ENCODE results near the gene BUD31.
A peak's percentile ranks its signal among the peaks of the same experiment; 100 is the strongest.

Gene BUD31

GRCh38 chr7:99433158-99433557 lies 24.4 kb downstream of the BUD31 start:
- DNase-seq (ENCODE audit: low read depth), result no peak

- DNase-seq (ENCODE audit: low read depth), result no peak
These were observed 29.3 kb downstream of the BUD31 start for GRCh38 chr7:99437946-99438572.

GRCh38 chr7:99438573-99439480 lies 30.1 kb downstream of the BUD31 start, which contains the start of the genes CPSF4 and PTCD1:
Gene CPSF4, plus strand, starts transcription at chr7:99438943. Its CDS starts 140 bp downstream, at chr7:99439083.
Gene PTCD1, minus strand, starts transcription at chr7:99438798. Its CDS starts 3,556 bp downstream, at chr7:99435242.
- DNase-seq (ENCODE audit: low read depth), result peak; percentile 80

GRCh38 chr7:99440195-99440594 lies 31.4 kb downstream of the BUD31 start:
- no peak for DNase-seq (ENCODE audit: low read depth)

GRCh38 chr7:99446096-99446495 lies 37.3 kb downstream of the BUD31 start:
- no peak for DNase-seq (ENCODE audit: low read depth)

- DNase-seq (ENCODE audit: low read depth), result no peak
These were observed 39.2 kb downstream of the BUD31 start for GRCh38 chr7:99447943-99448342.

GRCh38 chr7:99448855-99449254 lies 40.1 kb downstream of the BUD31 start:
- DNase-seq (ENCODE audit: low read depth), result no peak

GRCh38 chr7:99449326-99449725 lies 40.6 kb downstream of the BUD31 start:
- no peak for DNase-seq (ENCODE audit: low read depth)

- DNase-seq (ENCODE audit: low read depth), result no peak
These were observed 43.2 kb downstream of the BUD31 start for GRCh38 chr7:99451936-99452335.

- no peak for DNase-seq (ENCODE audit: low read depth)
These were observed 43.8 kb downstream of the BUD31 start for GRCh38 chr7:99452541-99452940.

GRCh38 chr7:99453105-99453504 lies 44.3 kb downstream of the BUD31 start:
- no peak for DNase-seq (ENCODE audit: low read depth)

GRCh38 chr7:99455874-99456273 lies 47.1 kb downstream of the BUD31 start:
- no peak for DNase-seq (ENCODE audit: low read depth)

- DNase-seq (ENCODE audit: low read depth), result no peak
These were observed 47.5 kb downstream of the BUD31 start for GRCh38 chr7:99456288-99456687.

GRCh38 chr7:99457050-99457649 lies 48.4 kb downstream of the BUD31 start:
- no peak for DNase-seq (ENCODE audit: low read depth)

GRCh38 chr7:99457650-99458493 lies 49.1 kb downstream of the BUD31 start:
- DNase-seq (ENCODE audit: low read depth), result no peak

- DNase-seq (ENCODE audit: low read depth), result no peak
These were observed 50.3 kb downstream of the BUD31 start for GRCh38 chr7:99459087-99459486.

- DNase-seq (ENCODE audit: low read depth), result no peak
These were observed 51.9 kb downstream of the BUD31 start for GRCh38 chr7:99460651-99461050.

GRCh38 chr7:99461221-99461620 lies 52.5 kb downstream of the BUD31 start:
- DNase-seq (ENCODE audit: low read depth), result no peak

- no peak for DNase-seq (ENCODE audit: low read depth)
These were observed 56.6 kb downstream of the BUD31 start for GRCh38 chr7:99465421-99465768.

- DNase-seq (ENCODE audit: low read depth), result no peak
These were observed 59.7 kb downstream of the BUD31 start for GRCh38 chr7:99468336-99468918.
